OCI-LY7 (cell line): Measurements from ENCODE around the gene LRGUK.
"Not testable (repeated sequence)": the region's sequence is repeated elsewhere in the genome, so short reads cannot be mapped to it uniquely, and the experiment has no call there.

Experiments
- EZH2phosphoT487 ChIP-seq: fragments of 200-600 bp; sonication (generic); IDR thresholded peaks from 2 replicates; pipeline ENCODE4 v1.6.1; 2018; ENCODE audit warnings: low read depth, borderline replicate concordance, mild to moderate bottlenecking, mixed run types, antibody characterized with exemption, low read length, moderate library complexity, mixed read lengths
- TF ChIP-seq, protein P1 (sequence below): fragments of 200-600 bp; sonication (generic); conservative IDR thresholded peaks from 2 replicates; pipeline ENCODE4 v1.5.1; 2014; ENCODE audit warnings: mild to moderate bottlenecking, antibody characterized with exemption, low read length, moderate library complexity, mixed read lengths

- TF ChIP-seq, protein P1, sequence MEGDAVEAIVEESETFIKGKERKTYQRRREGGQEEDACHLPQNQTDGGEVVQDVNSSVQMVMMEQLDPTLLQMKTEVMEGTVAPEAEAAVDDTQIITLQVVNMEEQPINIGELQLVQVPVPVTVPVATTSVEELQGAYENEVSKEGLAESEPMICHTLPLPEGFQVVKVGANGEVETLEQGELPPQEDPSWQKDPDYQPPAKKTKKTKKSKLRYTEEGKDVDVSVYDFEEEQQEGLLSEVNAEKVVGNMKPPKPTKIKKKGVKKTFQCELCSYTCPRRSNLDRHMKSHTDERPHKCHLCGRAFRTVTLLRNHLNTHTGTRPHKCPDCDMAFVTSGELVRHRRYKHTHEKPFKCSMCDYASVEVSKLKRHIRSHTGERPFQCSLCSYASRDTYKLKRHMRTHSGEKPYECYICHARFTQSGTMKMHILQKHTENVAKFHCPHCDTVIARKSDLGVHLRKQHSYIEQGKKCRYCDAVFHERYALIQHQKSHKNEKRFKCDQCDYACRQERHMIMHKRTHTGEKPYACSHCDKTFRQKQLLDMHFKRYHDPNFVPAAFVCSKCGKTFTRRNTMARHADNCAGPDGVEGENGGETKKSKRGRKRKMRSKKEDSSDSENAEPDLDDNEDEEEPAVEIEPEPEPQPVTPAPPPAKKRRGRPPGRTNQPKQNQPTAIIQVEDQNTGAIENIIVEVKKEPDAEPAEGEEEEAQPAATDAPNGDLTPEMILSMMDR: not testable (repeated sequence)
- TF ChIP-seq EZH2phosphoT487: not testable (repeated sequence)
Measured at GRCh38 chr7:134295982-134296381, 168.8 kb downstream of the LRGUK start.
